H9 (cell line): ENCODE measurements around the gene MPZL1. TPM values are rescaled to one million over a fixed set of nuclear protein-coding genes. Genes with fewer than 3 reads are reported as not detected.

Experiments
- DNase-seq: peaks from one replicate; pipeline ENCODE4 v3.0.0-alpha.2; 2017
- H2AFZ ChIP-seq: one replicate; pipeline ENCODE4 v1.6.1; 2013; ENCODE audit warnings: mild to moderate bottlenecking, low read length, control low read depth, moderate library complexity
- H2AK5ac ChIP-seq: 2 replicates; pipeline ENCODE4 v1.6.1; 2013; ENCODE audit warnings: low read length, control low read depth, mixed read lengths; ENCODE audit not compliant: insufficient read length
- H2BK120ac ChIP-seq: one replicate; pipeline ENCODE4 v1.6.1; 2013; ENCODE audit warnings: low read depth, mild to moderate bottlenecking, low read length, control low read depth, inconsistent platforms; ENCODE audit not compliant: poor library complexity, severe bottlenecking
- H2BK12ac ChIP-seq: 2 replicates; pipeline ENCODE4 v1.6.1; 2013; ENCODE audit warnings: low read length, control low read depth, mixed read lengths, low read depth; ENCODE audit not compliant: insufficient read length
- H2BK15ac ChIP-seq: 2 replicates; pipeline ENCODE4 v1.6.1; 2013; ENCODE audit warnings: low read depth, low read length, control low read depth
- H2BK20ac ChIP-seq: one replicate; pipeline ENCODE4 v1.6.1; 2013; ENCODE audit warnings: low read depth, mild to moderate bottlenecking, low read length, control low read depth, inconsistent platforms; ENCODE audit not compliant: poor library complexity, severe bottlenecking
- H2BK5ac ChIP-seq: 2 replicates; pipeline ENCODE4 v1.6.1; 2013; ENCODE audit warnings: low read length, control low read depth, mixed read lengths; ENCODE audit not compliant: insufficient read length
- H3K14ac ChIP-seq: 2 replicates; pipeline ENCODE4 v1.6.1; 2013; ENCODE audit warnings: low read length, control low read depth; ENCODE audit not compliant: insufficient read depth
- H3K18ac ChIP-seq: 2 replicates; pipeline ENCODE4 v1.6.1; 2013; ENCODE audit warnings: low read depth, mild to moderate bottlenecking, mixed read lengths, low read length, control low read depth; ENCODE audit not compliant: insufficient read length
- H3K23ac ChIP-seq: 2 replicates; pipeline ENCODE4 v1.6.1; 2013; ENCODE audit warnings: low read length, control low read depth, mixed read lengths, low read depth; ENCODE audit not compliant: insufficient read length
- H3K23me2 ChIP-seq: 2 replicates; pipeline ENCODE4 v1.6.1; 2013; ENCODE audit warnings: low read depth, mild to moderate bottlenecking, mixed read lengths, low read length, control low read depth; ENCODE audit not compliant: insufficient read length, poor library complexity, severe bottlenecking
- H3K27ac ChIP-seq: 2 replicates; pipeline ENCODE4 v1.5.1; 2013; ENCODE audit warnings: low read length, control low read depth, mixed read lengths, low read depth; ENCODE audit not compliant: insufficient read length
- H3K27me3 ChIP-seq: 2 replicates; pipeline ENCODE4 v1.6.1; 2013; ENCODE audit warnings: low read length, control low read depth, inconsistent platforms; ENCODE audit not compliant: insufficient read depth
- H3K4ac ChIP-seq: 2 replicates; pipeline ENCODE4 v1.6.1; 2013; ENCODE audit warnings: low read depth, mild to moderate bottlenecking, control low read depth, inconsistent platforms, low read length, moderate library complexity
- H3K4me1 ChIP-seq: 2 replicates; pipeline ENCODE4 v1.6.1; 2013; ENCODE audit warnings: low read length, control low read depth, inconsistent platforms; ENCODE audit not compliant: insufficient read depth
- H3K4me2 ChIP-seq: 2 replicates; pipeline ENCODE4 v1.6.1; 2013; ENCODE audit warnings: low read length, control low read depth, mixed read lengths; ENCODE audit not compliant: insufficient read length, insufficient read depth
- H3K56ac ChIP-seq: 2 replicates; pipeline ENCODE4 v1.6.1; 2013; ENCODE audit warnings: low read depth, mild to moderate bottlenecking, mixed read lengths, low read length, control low read depth; ENCODE audit not compliant: insufficient read length
- H3K79me1 ChIP-seq: 2 replicates; pipeline ENCODE4 v1.6.1; 2013; ENCODE audit warnings: low read depth, mild to moderate bottlenecking, moderate library complexity, low read length, control low read depth, inconsistent platforms; ENCODE audit not compliant: insufficient read depth, poor library complexity, severe bottlenecking
- H3K79me2 ChIP-seq: 2 replicates; pipeline ENCODE4 v1.6.1; 2013; ENCODE audit warnings: low read length, control low read depth, inconsistent platforms; ENCODE audit not compliant: insufficient read depth
- H3K9ac ChIP-seq: 2 replicates; pipeline ENCODE4 v1.6.1; 2013; ENCODE audit warnings: low read length, control low read depth, mixed read lengths; ENCODE audit not compliant: insufficient read length; ENCODE audit errors: extremely low read depth
- H3K9me3 ChIP-seq: one replicate; pipeline ENCODE4 v1.6.1; 2013; ENCODE audit warnings: low read depth, low read length, inconsistent platforms; ENCODE audit not compliant: control insufficient read depth
- H3T11ph ChIP-seq: one replicate; pipeline ENCODE4 v1.6.1; 2013; ENCODE audit warnings: mild to moderate bottlenecking, low read length, control low read depth, inconsistent platforms
- H4K20me1 ChIP-seq: one replicate; pipeline ENCODE4 v1.6.1; 2013; ENCODE audit not compliant: control insufficient read depth, insufficient read length, insufficient read depth
- H4K5ac ChIP-seq: 2 replicates; pipeline ENCODE4 v1.6.1; 2013; ENCODE audit warnings: low read depth, mild to moderate bottlenecking, mixed read lengths, low read length, control low read depth; ENCODE audit not compliant: insufficient read length
- H4K8ac ChIP-seq: replicated peaks from 2 replicates; pipeline ENCODE4 v1.6.1; 2013; ENCODE audit warnings: low read length, control low read depth, mixed read lengths, low read depth; ENCODE audit not compliant: insufficient read length
- H4K91ac ChIP-seq: 2 replicates; pipeline ENCODE4 v1.6.1; 2013; ENCODE audit warnings: low read depth, mild to moderate bottlenecking, moderate library complexity, mixed read lengths, low read length, control low read depth; ENCODE audit not compliant: insufficient read length
- H3K27ac Mint-ChIP-seq, 3 experiments: 2 replicates in 2 of 3; 3 replicates in 1 of 3; pipeline ENCODE4 v1.8.0; 2020 to 2021; ENCODE audit warnings: mixed read lengths in 3 of 3, mild to moderate bottlenecking in 1 of 3, moderate library complexity in 1 of 3
- H3K27me3 Mint-ChIP-seq: 2 replicates; pipeline ENCODE4 v1.8.0; 2021; ENCODE audit warnings: low read depth, mild to moderate bottlenecking, moderate library complexity, mixed read lengths
- H3K36me3 Mint-ChIP-seq, 3 experiments: 2 replicates in 2 of 3; 3 replicates in 1 of 3; pipeline ENCODE4 v1.8.0; 2020 to 2021; ENCODE audit warnings: low read depth in 3 of 3, mixed read lengths in 3 of 3; ENCODE audit not compliant: insufficient read depth in 1 of 3
- H3K4me1 Mint-ChIP-seq, 2 experiments: 2 replicates each; pipeline ENCODE4 v1.8.0; 2020; ENCODE audit warnings: mixed read lengths in 2 of 2
- H3K4me3 Mint-ChIP-seq, 2 experiments: 2 replicates in 1 of 2; 3 replicates in 1 of 2; pipeline ENCODE4 v1.8.0; 2020 to 2021; ENCODE audit warnings: mild to moderate bottlenecking in 2 of 2, mixed read lengths in 2 of 2, moderate library complexity in 1 of 2
- H3K9me3 Mint-ChIP-seq, 2 experiments: 2 replicates in 1 of 2; 3 replicates in 1 of 2; pipeline ENCODE4 v1.8.0; 2020; ENCODE audit warnings: mild to moderate bottlenecking in 2 of 2, mixed read lengths in 2 of 2, moderate library complexity in 1 of 2
- CTCF ChIP-seq: fragments of 200-600 bp; sonication (generic); conservative IDR thresholded peaks from 3 replicates; pipeline ENCODE4 v1.8.0; 2021; ENCODE audit warnings: antibody characterized with exemption, mild to moderate bottlenecking
- whole genome bisulfite sequencing: extraction: QIAGEN DNeasy Blood & Tissue Kit; methylation state at CpG from one replicate; pipeline ENCODE4 v1.1.7; 2013; ENCODE audit warnings: missing lambda C conversion rate, low lambda C conversion rate, mixed read lengths; ENCODE audit not compliant: insufficient read length; ENCODE audit errors: extremely low coverage; 5-methylcytosine and 5-hydroxymethylcytosine counted together
- total RNA-seq: library from RNA; stranded (reverse); gene quantifications from 2 replicates; pipeline ENCODE4 v1.2.1, GENCODE V29; 2021

Gene MPZL1
- total RNA-seq, 1 experiment from 2014 or later, result 60.7 TPM

GRCh38 chr1:167826127-167826526 lies 104.3 kb downstream of the MPZL1 start:
- no peak for TF ChIP-seq CTCF
- H3K4ac ChIP-seq, result no peak overlapping the region
- WGBS, result no CpG with 5 or more reads among the region's 4 CpGs

More at GRCh38 chr1:167826127-167826526, 104.3 kb downstream of the MPZL1 start:
- Histone ChIP-seq H4K20me1 (no peaks in the 10 kb centered on the region), H3K23me2 (no peaks in the 10 kb centered on the region), H3K27ac (no peak overlapping the region), H3K9ac (no peak overlapping the region), H3K14ac (no peak overlapping the region), H2BK5ac (no peak overlapping the region), H3K79me1 (no peaks in the 10 kb centered on the region), H3K18ac (no peak overlapping the region), H3K9me3 (no peaks in the 10 kb centered on the region), H2AK5ac (no peak overlapping the region), H2BK12ac (no peak overlapping the region), H4K8ac (no peak overlapping the region), H2BK20ac (no peak overlapping the region), H3K4me1 (peaks cover 6% of the 10 kb centered on the region; the same call in 1 of the 2 replicates), H3K27me3 (no peaks in the 10 kb centered on the region), H3K79me2 (no peaks in the 10 kb centered on the region), H3K23ac (no peak overlapping the region), H2BK15ac (no peak overlapping the region), H4K5ac (no peak overlapping the region), H3T11ph (no peak overlapping the region), H2AFZ (no peak overlapping the region), H3K4me2 (no peak overlapping the region), H3K56ac (no peak overlapping the region), H2BK120ac (no peak overlapping the region), H4K91ac (no peak overlapping the region)
- no peak overlapping the region for H3K27ac Mint-ChIP-seq
- no peaks in the 10 kb centered on the region for H3K9me3 Mint-ChIP-seq
- DNase-seq, result no peak
- no peaks in the 10 kb centered on the region for H3K36me3 Mint-ChIP-seq
- H3K4me1 Mint-ChIP-seq, result peaks cover 27 to 29% of the 10 kb centered on the region in 2 experiments
- no peak overlapping the region for H3K4me3 Mint-ChIP-seq
- H3K27me3 Mint-ChIP-seq, result 0 out of 2 replicates have a peak, but pooled peaks cover 2% of the 10 kb centered on the region
